GM12878 (cell line): ENCODE results near the gene CTNNA3. TPM values are rescaled to one million over a fixed set of nuclear protein-coding genes. Genes with fewer than 3 reads are reported as not detected.

Experiments
- ATAC-seq: fragments of 200-7000 bp; cut with Tn5 transposase; 3 replicates; pipeline ENCODE4 v1.9.1; 2020; ENCODE audit warnings: mild to moderate bottlenecking, moderate library complexity
- BruUV-seq: library from RNA; stranded (reverse); fragments of 400-500 nt; replicated peaks from 2 replicates; lab custom pipeline; 2021; lab: Mats Ljungman, UMichigan
- CTCF ChIA-PET: fragments of 300-600 bp; sonication (Branson Sonifier 250); formaldehyde crosslinking; extraction: SDS; loops from one replicate; lab custom pipeline; 2021; ENCODE audit warnings: inconsistent platforms; lab: Yijun Ruan, JAX
- POLR2A ChIA-PET: fragments of 350-600 bp; formaldehyde crosslinking; extraction: SDS; loops from one replicate; lab custom pipeline; 2021; ENCODE audit warnings: inconsistent platforms; lab: Charles Lee
- RAD21 ChIA-PET: fragments of 300-600 bp; sonication (Branson Sonifier 250); formaldehyde crosslinking; loops from one replicate; lab custom pipeline; 2023; ENCODE audit warnings: antibody characterized with exemption; ENCODE audit not compliant: unreplicated experiment; lab: Charles Lee
- SMC1A ChIA-PET: fragments of 300-600 bp; sonication (Branson Sonifier 250); formaldehyde crosslinking; loops from one replicate; lab custom pipeline; 2023; ENCODE audit not compliant: unreplicated experiment, uncharacterized antibody; lab: Charles Lee
- DNase-seq: peaks from one replicate; pipeline ENCODE4 v3.0.0-alpha.2; 2011; ENCODE audit warnings: low read depth, low spot score
- FAIRE-seq: peaks from 3 replicates; lab custom pipeline; 2011; peaks lifted over from hg19 to GRCh38; lab: Jason Lieb, UNC
- H2AFZ ChIP-seq: 2 replicates; pipeline ENCODE4 v1.6.0; 2011; ENCODE audit warnings: low read depth, low read length, control low read depth; ENCODE audit not compliant: control insufficient read depth
- H3K27ac ChIP-seq: 2 replicates; pipeline ENCODE4 v1.5.1; 2011; ENCODE audit warnings: control low read depth; ENCODE audit not compliant: control insufficient read depth, insufficient read depth
- H3K27me3 ChIP-seq, 2 experiments: replicated peaks in 1 of 2; 2 replicates each; pipeline versions ENCODE4 v1.6.0 to v1.6.1; 2011; ENCODE audit warnings: low read length in 1 of 2; ENCODE audit not compliant: control insufficient read depth in 2 of 2, insufficient read depth in 2 of 2
- H3K36me3 ChIP-seq, 2 experiments: 2 replicates each; pipeline ENCODE4 v1.5.1; 2011; ENCODE audit warnings: low read length in 1 of 2; ENCODE audit not compliant: control insufficient read depth in 2 of 2, insufficient read depth in 2 of 2
- H3K4me1 ChIP-seq: 2 replicates; pipeline ENCODE4 v1.6.1; 2011; ENCODE audit warnings: mild to moderate bottlenecking, low read length, moderate library complexity, mixed read lengths; ENCODE audit not compliant: control insufficient read depth, insufficient read depth
- H3K4me2 ChIP-seq: 2 replicates; pipeline ENCODE4 v1.6.0; 2011; ENCODE audit warnings: control low read depth; ENCODE audit not compliant: control insufficient read depth, insufficient read depth
- H3K4me3 ChIP-seq: fragments of 200-600 bp; sonication (generic); 2 replicates; pipeline ENCODE4 v1.5.1; 2016
- H3K79me2 ChIP-seq: 2 replicates; pipeline ENCODE4 v1.6.0; 2011; ENCODE audit warnings: low read length; ENCODE audit not compliant: control insufficient read depth, insufficient read depth
- H3K9ac ChIP-seq: 2 replicates; pipeline ENCODE4 v1.8.0; 2011; ENCODE audit warnings: low read length, control low read depth, mixed read lengths; ENCODE audit not compliant: control insufficient read depth, insufficient read depth
- H3K9me3 ChIP-seq: replicated peaks from 3 replicates; pipeline ENCODE4 v1.5.1; 2011; ENCODE audit warnings: mild to moderate bottlenecking, low read length; ENCODE audit not compliant: control insufficient read depth, insufficient read depth
- H4K20me1 ChIP-seq: 2 replicates; pipeline ENCODE4 v1.6.0; 2011; ENCODE audit not compliant: control insufficient read depth, insufficient read depth
- ATF7 ChIP-seq: fragments of 450-650 bp; IDR thresholded peaks from 2 replicates; pipeline ENCODE4 v1.6.1; 2016; ENCODE audit warnings: low read depth, mild to moderate bottlenecking
- CHD2 ChIP-seq: IDR thresholded peaks from 2 replicates; pipeline ENCODE4 v1.6.1; 2011; ENCODE audit warnings: low read depth, low read length, improper control_type of control experiment, borderline replicate concordance
- CREB1 ChIP-seq: IDR thresholded peaks from 2 replicates; pipeline ENCODE4 v1.6.1; 2012; ENCODE audit warnings: low read depth, mild to moderate bottlenecking, inconsistent platforms
- E2F4 ChIP-seq: IDR thresholded peaks from 2 replicates; pipeline ENCODE4 v1.6.1; 2012; ENCODE audit warnings: low read depth, low read length, improper control_type of control experiment
- ESRRA ChIP-seq: IDR thresholded peaks from 2 replicates; pipeline ENCODE4 v1.6.1; 2012; ENCODE audit warnings: mild to moderate bottlenecking, low read length, improper control_type of control experiment
- GABPA ChIP-seq: IDR thresholded peaks from 2 replicates; pipeline ENCODE4 v1.6.1; 2014; ENCODE audit warnings: antibody characterized with exemption, low read depth, mild to moderate bottlenecking, inconsistent platforms
- JUNB ChIP-seq: IDR thresholded peaks from 2 replicates; pipeline ENCODE4 v1.6.1; 2016; ENCODE audit warnings: antibody characterized with exemption, mild to moderate bottlenecking
- MLLT1 ChIP-seq: fragments of 450-650 bp; IDR thresholded peaks from 2 replicates; pipeline ENCODE4 v1.6.1; 2016; ENCODE audit warnings: mild to moderate bottlenecking
- NFIC ChIP-seq: IDR thresholded peaks from 2 replicates; pipeline ENCODE4 v1.6.1; 2012; ENCODE audit warnings: low read depth, mild to moderate bottlenecking, inconsistent platforms, low read length, moderate library complexity
- NR2F1 ChIP-seq: fragments of 450-650 bp; conservative IDR thresholded peaks from 2 replicates; pipeline ENCODE4 v1.6.1; 2017; ENCODE audit warnings: mild to moderate bottlenecking
- POLR2AphosphoS2 ChIP-seq: IDR thresholded peaks from 2 replicates; pipeline ENCODE4 v1.6.1; 2011; ENCODE audit warnings: low read depth, mild to moderate bottlenecking, low read length, improper control_type of control experiment, moderate library complexity
- SREBF1 ChIP-seq: IDR thresholded peaks from 2 replicates; pipeline ENCODE4 v1.6.1; 2012; ENCODE audit warnings: mild to moderate bottlenecking, low read length
- ZBTB33 ChIP-seq: fragments of 450-650 bp; IDR thresholded peaks from 2 replicates; pipeline ENCODE4 v1.6.1; 2017; ENCODE audit warnings: mild to moderate bottlenecking
- ZNF207 ChIP-seq: fragments of 450-650 bp; IDR thresholded peaks from 2 replicates; pipeline ENCODE4 v1.6.1; 2014; ENCODE audit warnings: antibody characterized with exemption, mild to moderate bottlenecking, borderline replicate concordance
- WGBS: methylation state at CpG from one replicate; pipeline ENCODE4 v1.1.6; 2016; ENCODE audit warnings: low lambda C conversion rate; ENCODE audit not compliant: insufficient replicate concordance, insufficient coverage; ENCODE audit errors: missing lambda C conversion rate; 5-methylcytosine and 5-hydroxymethylcytosine counted together
- in situ Hi-C: fragments of 300-500 bp; cut with MboI; formaldehyde crosslinking; loops from 9 replicates; pipeline ENCODE4 v1.14.3; 2018; ENCODE audit warnings: mixed read lengths
- intact Hi-C: fragments of 100-400 bp; cut with micrococcal nuclease; formaldehyde crosslinking; loops from one replicate; pipeline ENCODE4 v1.14.2; 2022; ENCODE audit not compliant: unreplicated experiment
- polyA plus RNA-seq, 11 experiments: library from polyadenylated mRNA; depleted of rRNA in 4 of 11; unstranded in 6 of 11; stranded (reverse) in 5 of 11; fragments of >200 nt; fragmentation: Nextera tagmentation in 4 of 11; fragmentation: Illumina TruSeq in 1 of 11; extraction: Ambion mirVana in 4 of 11; extraction: Trizol in 1 of 11; gene quantifications; 1 replicate in 1 of 11; 2 replicates in 10 of 11; pipeline versions ENCODE4 v1.2.1 to v1.2.3, GENCODE V29; 2011 to 2016; ENCODE audit warnings: inconsistent platforms in 2 of 11, missing spikeins in 2 of 11, low read depth in 1 of 11
- total RNA-seq, 4 experiments: library from RNA; depleted of rRNA in 3 of 4; stranded (reverse); fragments of >200 nt in 3 of 4; fragmentation: Illumina TruSeq in 1 of 4; extraction: Trizol in 1 of 4; gene quantifications; 2 replicates each; pipeline versions ENCODE4 v1.2.1 to v1.2.3, GENCODE V29; 2013 to 2021
- TF ChIP-seq, protein P1 (sequence below): fragments of 450-650 bp; formaldehyde crosslinking; IDR thresholded peaks from 2 replicates; pipeline ENCODE4 v1.4.0; 2022; ENCODE audit warnings: mild to moderate bottlenecking, moderate library complexity
- TF ChIP-seq, protein P2 (sequence below): fragments of 450-650 bp; IDR thresholded peaks from 2 replicates; pipeline ENCODE4 v1.6.1; 2017; ENCODE audit warnings: mild to moderate bottlenecking, low read depth, inconsistent platforms; ENCODE audit not compliant: poor library complexity, severe bottlenecking

The CTNNA3 gene
- total and polyA plus RNA-seq, 10 of the 15 experiments (the other 5 are each of a cell fraction or from before 2014, with no cell fraction given): under 0.01 to 4.5 (median 0.22) TPM; not detected in 2

GRCh38 chr10:66501356-66501755, 1194.6 kb downstream of the CTNNA3 start:
- BruUV-seq: no TSS peak
- no peak for TF ChIP-seq GABPA
- no peak for TF ChIP-seq POLR2AphosphoS2
- no peak for TF ChIP-seq CHD2
- TF ChIP-seq, protein P1, sequence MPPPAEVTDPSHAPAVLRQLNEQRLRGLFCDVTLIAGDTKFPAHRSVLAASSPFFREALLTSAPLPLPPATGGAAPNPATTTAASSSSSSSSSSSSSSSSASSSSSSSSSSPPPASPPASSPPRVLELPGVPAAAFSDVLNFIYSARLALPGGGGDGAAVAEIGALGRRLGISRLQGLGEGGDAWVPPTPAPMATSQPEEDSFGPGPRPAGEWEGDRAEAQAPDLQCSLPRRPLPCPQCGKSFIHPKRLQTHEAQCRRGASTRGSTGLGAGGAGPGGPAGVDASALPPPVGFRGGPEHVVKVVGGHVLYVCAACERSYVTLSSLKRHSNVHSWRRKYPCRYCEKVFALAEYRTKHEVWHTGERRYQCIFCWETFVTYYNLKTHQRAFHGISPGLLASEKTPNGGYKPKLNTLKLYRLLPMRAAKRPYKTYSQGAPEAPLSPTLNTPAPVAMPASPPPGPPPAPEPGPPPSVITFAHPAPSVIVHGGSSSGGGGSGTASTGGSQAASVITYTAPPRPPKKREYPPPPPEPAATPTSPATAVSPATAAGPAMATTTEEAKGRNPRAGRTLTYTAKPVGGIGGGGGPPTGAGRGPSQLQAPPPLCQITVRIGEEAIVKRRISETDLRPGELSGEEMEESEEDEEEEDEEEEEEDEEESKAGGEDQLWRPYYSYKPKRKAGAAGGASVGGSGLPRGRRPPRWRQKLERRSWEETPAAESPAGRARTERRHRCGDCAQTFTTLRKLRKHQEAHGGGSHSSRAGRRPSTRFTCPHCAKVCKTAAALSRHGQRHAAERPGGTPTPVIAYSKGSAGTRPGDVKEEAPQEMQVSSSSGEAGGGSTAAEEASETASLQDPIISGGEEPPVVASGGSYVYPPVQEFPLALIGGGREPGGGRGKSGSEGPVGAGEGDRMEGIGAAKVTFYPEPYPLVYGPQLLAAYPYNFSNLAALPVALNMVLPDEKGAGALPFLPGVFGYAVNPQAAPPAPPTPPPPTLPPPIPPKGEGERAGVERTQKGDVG (CRISPR knock-in tag): no peak
- TF ChIP-seq JUNB: no peak
- no peak for TF ChIP-seq MLLT1
- no peak for TF ChIP-seq ZNF207
- TF ChIP-seq ZBTB33: no peak
- no peak for TF ChIP-seq E2F4
- TF ChIP-seq NFIC: no peak
- no peak for TF ChIP-seq ESRRA
- TF ChIP-seq CREB1: no peak
- no peak for TF ChIP-seq ATF7
- TF ChIP-seq SREBF1: no peak
- no peak for TF ChIP-seq NR2F1
- TF ChIP-seq, protein P2, sequence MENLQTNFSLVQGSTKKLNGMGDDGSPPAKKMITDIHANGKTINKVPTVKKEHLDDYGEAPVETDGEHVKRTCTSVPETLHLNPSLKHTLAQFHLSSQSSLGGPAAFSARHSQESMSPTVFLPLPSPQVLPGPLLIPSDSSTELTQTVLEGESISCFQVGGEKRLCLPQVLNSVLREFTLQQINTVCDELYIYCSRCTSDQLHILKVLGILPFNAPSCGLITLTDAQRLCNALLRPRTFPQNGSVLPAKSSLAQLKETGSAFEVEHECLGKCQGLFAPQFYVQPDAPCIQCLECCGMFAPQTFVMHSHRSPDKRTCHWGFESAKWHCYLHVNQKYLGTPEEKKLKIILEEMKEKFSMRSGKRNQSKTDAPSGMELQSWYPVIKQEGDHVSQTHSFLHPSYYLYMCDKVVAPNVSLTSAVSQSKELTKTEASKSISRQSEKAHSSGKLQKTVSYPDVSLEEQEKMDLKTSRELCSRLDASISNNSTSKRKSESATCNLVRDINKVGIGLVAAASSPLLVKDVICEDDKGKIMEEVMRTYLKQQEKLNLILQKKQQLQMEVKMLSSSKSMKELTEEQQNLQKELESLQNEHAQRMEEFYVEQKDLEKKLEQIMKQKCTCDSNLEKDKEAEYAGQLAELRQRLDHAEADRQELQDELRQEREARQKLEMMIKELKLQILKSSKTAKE: no peak

More at GRCh38 chr10:66501356-66501755, 1194.6 kb downstream of the CTNNA3 start:
- H3K4me1 ChIP-seq: no peaks in the 10 kb centered on the region
- CTCF ChIA-PET: no interaction called here
- FAIRE-seq (no peak), DNase-seq (no peak), ATAC-seq (no peak)
- H3K36me3 ChIP-seq: no peaks in the 10 kb centered on the region
- 2% methylated on average over 2 of the region's 2 CpGs for whole genome bisulfite sequencing
- no peaks in the 10 kb centered on the region for H3K9me3 ChIP-seq
- H3K79me2 ChIP-seq: no peaks in the 10 kb centered on the region
- RAD21 ChIA-PET: no interaction called here
- H3K4me3 ChIP-seq: no peak overlapping the region
- no peak overlapping the region for H2AFZ ChIP-seq
- no peaks in the 10 kb centered on the region for H4K20me1 ChIP-seq
- in situ Hi-C loops: no loop called here
- H3K27ac ChIP-seq: no peak overlapping the region
- H3K4me2 ChIP-seq: no peak overlapping the region
- POLR2A ChIA-PET: no interaction called here
- no peaks in the 10 kb centered on the region for H3K27me3 ChIP-seq
- intact Hi-C loops: no loop called here
- SMC1A ChIA-PET: no interaction called here
- H3K9ac ChIP-seq: no peak overlapping the region
